ENCODE results near the gene IFI6.

DNA sequence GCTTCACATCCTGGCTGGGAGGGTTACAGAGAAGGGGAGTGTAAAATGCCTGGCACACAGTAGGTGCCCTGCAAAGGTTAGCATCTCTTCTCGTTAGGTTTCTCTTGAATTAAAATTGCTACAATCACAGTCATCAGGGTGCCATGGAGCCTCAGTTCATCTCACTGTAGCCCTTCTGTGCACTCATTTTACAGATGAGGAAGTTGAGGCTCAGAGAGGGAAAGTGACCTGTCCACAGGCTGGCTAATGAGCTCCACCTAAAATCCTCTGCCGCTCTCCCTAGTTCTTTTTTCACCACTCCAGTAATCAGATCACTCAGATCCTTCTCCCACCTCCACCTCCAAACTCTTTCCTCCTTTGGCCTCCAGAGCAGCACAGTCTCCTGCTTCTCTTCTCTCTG, 54.6 kb downstream of the IFI6 start:
- TF ChIP-seq JUND (IDR thresholded peaks at IDR 0.05) (no peak), CTCF (IDR thresholded peaks at IDR 0.05; ENCODE audit: low read depth, low read length, missing input control) (no peak), GABPA (IDR thresholded peaks at IDR 0.05 in 1 of 2, conservative IDR thresholded peaks at IDR 0.05 in 1 of 2) (no peak), HNF4A (conservative IDR thresholded peaks at IDR 0.05) (no peak), TAF1 (conservative IDR thresholded peaks at IDR 0.05) (no peak), EGR1 (IDR thresholded peaks at IDR 0.05; ENCODE audit: low read depth in 2 of 2) (no peak), SP1 (IDR thresholded peaks at IDR 0.05) (no peak), HNF4G (IDR thresholded peaks at IDR 0.05) (no peak), YY1 (IDR thresholded peaks at IDR 0.05) (no peak), RAD21 (IDR thresholded peaks at IDR 0.05) (no peak)
- TF ChIP-seq, protein P1, sequence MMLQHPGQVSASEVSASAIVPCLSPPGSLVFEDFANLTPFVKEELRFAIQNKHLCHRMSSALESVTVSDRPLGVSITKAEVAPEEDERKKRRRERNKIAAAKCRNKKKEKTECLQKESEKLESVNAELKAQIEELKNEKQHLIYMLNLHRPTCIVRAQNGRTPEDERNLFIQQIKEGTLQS (IDR thresholded peaks at IDR 0.05): no peak
- TF ChIP-seq, protein P2, sequence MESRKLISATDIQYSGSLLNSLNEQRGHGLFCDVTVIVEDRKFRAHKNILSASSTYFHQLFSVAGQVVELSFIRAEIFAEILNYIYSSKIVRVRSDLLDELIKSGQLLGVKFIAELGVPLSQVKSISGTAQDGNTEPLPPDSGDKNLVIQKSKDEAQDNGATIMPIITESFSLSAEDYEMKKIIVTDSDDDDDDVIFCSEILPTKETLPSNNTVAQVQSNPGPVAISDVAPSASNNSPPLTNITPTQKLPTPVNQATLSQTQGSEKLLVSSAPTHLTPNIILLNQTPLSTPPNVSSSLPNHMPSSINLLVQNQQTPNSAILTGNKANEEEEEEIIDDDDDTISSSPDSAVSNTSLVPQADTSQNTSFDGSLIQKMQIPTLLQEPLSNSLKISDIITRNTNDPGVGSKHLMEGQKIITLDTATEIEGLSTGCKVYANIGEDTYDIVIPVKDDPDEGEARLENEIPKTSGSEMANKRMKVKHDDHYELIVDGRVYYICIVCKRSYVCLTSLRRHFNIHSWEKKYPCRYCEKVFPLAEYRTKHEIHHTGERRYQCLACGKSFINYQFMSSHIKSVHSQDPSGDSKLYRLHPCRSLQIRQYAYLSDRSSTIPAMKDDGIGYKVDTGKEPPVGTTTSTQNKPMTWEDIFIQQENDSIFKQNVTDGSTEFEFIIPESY (IDR thresholded peaks at IDR 0.05): no peak
- TF ChIP-seq, protein P3, sequence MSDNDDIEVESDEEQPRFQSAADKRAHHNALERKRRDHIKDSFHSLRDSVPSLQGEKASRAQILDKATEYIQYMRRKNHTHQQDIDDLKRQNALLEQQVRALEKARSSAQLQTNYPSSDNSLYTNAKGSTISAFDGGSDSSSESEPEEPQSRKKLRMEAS (IDR thresholded peaks at IDR 0.05): no peak
